Brain microvascular endothelial cell (primary cell): Measurements from ENCODE around the gene RIMKLA.

Experiments
- DNase-seq: peaks from one replicate; pipeline ENCODE4 v3.0.0-alpha.2; 2020
- H3K27ac ChIP-seq: fragments of 250-450 bp; sonication (Bioruptor Pico); 2 replicates; pipeline ENCODE4 v1.5.1; 2020; ENCODE audit warnings: mild to moderate bottlenecking, moderate library complexity
- H3K27me3 ChIP-seq: fragments of 250-450 bp; sonication (Bioruptor Pico); replicated peaks from 2 replicates; pipeline ENCODE4 v1.5.1; 2020; ENCODE audit warnings: mild to moderate bottlenecking
- H3K36me3 ChIP-seq: fragments of 250-450 bp; sonication (Bioruptor Pico); replicated peaks from 2 replicates; pipeline ENCODE4 v1.5.1; 2020; ENCODE audit warnings: mild to moderate bottlenecking
- H3K4me3 ChIP-seq: 2 replicates; pipeline ENCODE4 v1.5.1; 2011; ENCODE audit warnings: low read depth, mild to moderate bottlenecking, control low read depth, low read length, moderate library complexity
- in situ Hi-C: cut with HindIII; loops from 2 replicates; pipeline ENCODE4 v1.10.0; 2017; ENCODE audit warnings: low sequenced_read_pairs, low pct_ligation_motif_present
- TF ChIP-seq, protein P1 (sequence below): IDR thresholded peaks from 2 replicates; pipeline ENCODE4 v1.5.1; 2011; ENCODE audit warnings: low read depth, mild to moderate bottlenecking, moderate library complexity, low read length, control low read depth, inconsistent platforms; ENCODE audit errors: missing control alignments

RIMKLA gene, protein sequence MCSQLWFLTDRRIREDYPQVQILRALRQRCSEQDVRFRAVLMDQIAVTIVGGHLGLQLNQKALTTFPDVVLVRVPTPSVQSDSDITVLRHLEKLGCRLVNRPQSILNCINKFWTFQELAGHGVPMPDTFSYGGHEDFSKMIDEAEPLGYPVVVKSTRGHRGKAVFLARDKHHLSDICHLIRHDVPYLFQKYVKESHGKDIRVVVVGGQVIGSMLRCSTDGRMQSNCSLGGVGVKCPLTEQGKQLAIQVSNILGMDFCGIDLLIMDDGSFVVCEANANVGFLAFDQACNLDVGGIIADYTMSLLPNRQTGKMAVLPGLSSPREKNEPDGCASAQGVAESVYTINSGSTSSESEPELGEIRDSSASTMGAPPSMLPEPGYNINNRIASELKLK

GRCh38 chr1:42380586-42381279 lies at the start of gene RIMKLA:
Gene RIMKLA (plus strand): TSS chr1:42380792. CDS start chr1:42380935, 143 bp downstream.
- H3K36me3 ChIP-seq: no peaks in the 10 kb centered on the region
- in situ Hi-C loops: no loop called here
- no peak for DNase-seq
- H3K27me3 ChIP-seq: peaks cover 11% of the 10 kb centered on the region
- TF ChIP-seq, protein P1, sequence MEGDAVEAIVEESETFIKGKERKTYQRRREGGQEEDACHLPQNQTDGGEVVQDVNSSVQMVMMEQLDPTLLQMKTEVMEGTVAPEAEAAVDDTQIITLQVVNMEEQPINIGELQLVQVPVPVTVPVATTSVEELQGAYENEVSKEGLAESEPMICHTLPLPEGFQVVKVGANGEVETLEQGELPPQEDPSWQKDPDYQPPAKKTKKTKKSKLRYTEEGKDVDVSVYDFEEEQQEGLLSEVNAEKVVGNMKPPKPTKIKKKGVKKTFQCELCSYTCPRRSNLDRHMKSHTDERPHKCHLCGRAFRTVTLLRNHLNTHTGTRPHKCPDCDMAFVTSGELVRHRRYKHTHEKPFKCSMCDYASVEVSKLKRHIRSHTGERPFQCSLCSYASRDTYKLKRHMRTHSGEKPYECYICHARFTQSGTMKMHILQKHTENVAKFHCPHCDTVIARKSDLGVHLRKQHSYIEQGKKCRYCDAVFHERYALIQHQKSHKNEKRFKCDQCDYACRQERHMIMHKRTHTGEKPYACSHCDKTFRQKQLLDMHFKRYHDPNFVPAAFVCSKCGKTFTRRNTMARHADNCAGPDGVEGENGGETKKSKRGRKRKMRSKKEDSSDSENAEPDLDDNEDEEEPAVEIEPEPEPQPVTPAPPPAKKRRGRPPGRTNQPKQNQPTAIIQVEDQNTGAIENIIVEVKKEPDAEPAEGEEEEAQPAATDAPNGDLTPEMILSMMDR: no peak
- no peak within 1 kb of the TSS for H3K27ac ChIP-seq
- H3K4me3 ChIP-seq: peak within 1 kb of the TSS; percentile 36

- in situ Hi-C loops: no loop called here
- DNase-seq: no peak
- H3K36me3 ChIP-seq: peaks cover 2% of the 10 kb centered on the region
- H3K27ac ChIP-seq: no peak overlapping the region
- TF ChIP-seq, protein P1: no peak
- H3K27me3 ChIP-seq: no peaks in the 10 kb centered on the region
- H3K4me3 ChIP-seq: no peak overlapping the region
Observed at GRCh38 chr1:42332877-42333276, 47.7 kb upstream of the RIMKLA start.

GRCh38 chr1:42333662-42334239 lies 46.8 kb upstream of the RIMKLA start:
- TF ChIP-seq, protein P1: no peak
- no peaks in the 10 kb centered on the region for H3K27me3 ChIP-seq
- peaks cover 2% of the 10 kb centered on the region for H3K36me3 ChIP-seq
- H3K4me3 ChIP-seq: peak overlapping the region; percentile 99
- DNase-seq: no peak
- in situ Hi-C loops: no loop called here
- peak overlapping the region; percentile 82 for H3K27ac ChIP-seq

- H3K27ac ChIP-seq: peak overlapping the region; percentile 82
- no peaks in the 10 kb centered on the region for H3K27me3 ChIP-seq
- H3K36me3 ChIP-seq: peaks cover 2% of the 10 kb centered on the region
- TF ChIP-seq, protein P1: no peak
- in situ Hi-C loops: no loop called here
- peak overlapping the region; percentile 99 for H3K4me3 ChIP-seq
- DNase-seq: peak; percentile 39
Observed at GRCh38 chr1:42334240-42335049, 46.1 kb upstream of the RIMKLA start.

DNA sequence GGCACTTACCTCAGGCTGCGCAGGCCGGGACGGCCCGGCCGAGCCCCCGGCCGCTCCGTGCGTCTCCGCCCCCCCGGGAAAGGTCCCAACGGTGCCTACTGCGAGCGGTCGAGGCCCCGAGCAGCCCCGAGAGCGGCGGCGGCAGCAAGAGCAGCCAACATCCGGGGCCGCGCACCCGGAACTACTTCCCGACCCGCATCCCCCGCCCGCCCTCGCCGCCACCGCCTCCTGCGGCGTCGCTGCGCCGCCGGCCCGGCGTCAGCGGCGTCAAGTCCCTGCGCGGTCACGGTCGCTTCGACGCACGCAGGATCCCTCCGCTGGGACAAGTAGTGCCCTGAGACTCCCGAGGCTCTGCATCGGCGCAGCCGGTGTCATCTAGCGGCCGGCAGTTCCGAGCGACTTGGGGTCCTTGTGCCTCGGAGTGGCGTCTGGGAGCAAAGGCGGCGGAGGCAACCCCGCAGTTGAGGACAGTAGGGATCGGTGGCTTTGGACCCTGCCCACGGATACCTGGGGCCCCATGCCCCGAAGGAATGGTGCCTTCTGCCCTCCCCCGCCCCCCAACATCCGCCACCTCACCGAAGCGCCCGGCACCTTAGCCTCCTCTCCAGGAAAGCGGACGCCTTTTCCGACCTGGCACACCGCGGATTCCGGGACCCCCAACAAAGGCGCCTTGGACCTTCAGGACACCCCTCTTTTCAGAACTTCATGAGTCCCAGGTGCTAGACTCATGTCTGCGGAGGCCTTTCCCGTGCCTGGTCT lies 45.4 kb upstream of the RIMKLA start, which contains the start of gene FOXJ3:
TSS of gene FOXJ3 (minus strand) at position 186 of the 759 bp plus-strand sequence. CDS start 24,142 bp downstream, outside the sequence.
- TF ChIP-seq, protein P1: no peak
- Histone ChIP-seq H3K4me3 (peak within 1 kb of the TSS; percentile 99), H3K27me3 (no peaks in the 10 kb centered on the region), H3K36me3 (peaks cover 2% of the 10 kb centered on the region), H3K27ac (peak within 1 kb of the TSS; percentile 82)
- in situ Hi-C loops: no loop called here
- DNase-seq: peak; percentile 86
